Body of pancreas (tissue), 4 donors: ENCODE data around the gene KCNK2. TPM values are rescaled to one million over a fixed set of nuclear protein-coding genes. Genes with fewer than 3 reads are reported as not detected.

Source experiments
- ATAC-seq: fragments of 150-250 bp; one replicate; pipeline ENCODE4 v1.9.1; 2016
- DNase-seq, 4 donors: peaks; one replicate each; pipeline ENCODE4 v3.0.0-alpha.2; 2019
- H3K27ac ChIP-seq, 4 donors: fragments of 200-600 bp; sonication (generic); 1 replicate in 3 of 4; 2 replicates in 1 of 4; pipeline versions ENCODE4 v1.5.1 to v1.6.1; 2016 to 2019; ENCODE audit warnings: mild to moderate bottlenecking in 1 of 4, mixed read lengths in 1 of 4, moderate library complexity in 1 of 4
- H3K27me3 ChIP-seq, 2 donors: fragments of 200-600 bp; sonication (generic); one replicate each; pipeline ENCODE4 v1.6.0; 2016; ENCODE audit warnings: mild to moderate bottlenecking in 1 of 2
- H3K36me3 ChIP-seq, 2 donors: fragments of 200-600 bp; sonication (generic); replicated peaks in 1 of 2; 2 replicates each; pipeline ENCODE4 v1.5.1; 2016; ENCODE audit warnings: low read depth in 2 of 2; ENCODE audit not compliant: insufficient read depth in 1 of 2
- H3K4me1 ChIP-seq: fragments of 200-600 bp; sonication (generic); one replicate; pipeline ENCODE4 v1.6.0; 2016
- H3K4me3 ChIP-seq, 2 donors: fragments of 200-600 bp; sonication (generic); 1 replicate in 1 of 2; 2 replicates in 1 of 2; pipeline ENCODE4 v1.5.1; 2016 to 2019
- H3K9me3 ChIP-seq, 3 donors: fragments of 200-600 bp; sonication (generic); 1 replicate in 2 of 3; 2 replicates in 1 of 3; pipeline ENCODE4 v1.5.1; 2016
- POLR2A ChIP-seq, 3 donors: fragments of 450-650 bp; IDR thresholded peaks; one replicate each; pipeline ENCODE4 v1.6.1; 2016; ENCODE audit warnings: antibody characterized with exemption in 3 of 3, mild to moderate bottlenecking in 2 of 3
- WGBS, 2 donors: methylation state at CpG; one replicate each; pipeline ENCODE4 v1.1.5; 2017; 5-methylcytosine and 5-hydroxymethylcytosine counted together
- intact Hi-C: fragments of 100-400 bp; cut with DNase I; formaldehyde crosslinking; loops from one replicate; pipeline ENCODE4 v1.15.1; 2023
- total RNA-seq, 2 donors: library from RNA; depleted of rRNA; stranded (reverse); fragments of >200 nt; gene quantifications; one replicate each; pipeline ENCODE4 v1.1.0, GENCODE V29; 2016
- TF ChIP-seq, protein P1 (sequence below), 7 experiments: fragments of 450-650 bp in 4 of 7; fragments of 200-600 bp in 3 of 7; sonication (generic) in 3 of 7; IDR thresholded peaks; one replicate each; pipeline ENCODE4 v1.5.1; 2016 to 2019; ENCODE audit warnings: antibody characterized with exemption in 7 of 7

Gene KCNK2
- total RNA-seq, 2 donors from 2014 or later: 1.6 TPM; not detected in 1

GRCh38 chr1:215262106-215262505, 179.6 kb downstream of the KCNK2 start:
- ATAC-seq: no peak
- Histone ChIP-seq H3K27ac (no peak overlapping the region), H3K9me3 (no peaks in the 10 kb centered on the region), H3K4me3 (no peak overlapping the region), H3K4me1 (no peaks in the 10 kb centered on the region), H3K27me3 (no peaks in the 10 kb centered on the region), H3K36me3 (no peaks in the 10 kb centered on the region)
- no peak for TF ChIP-seq POLR2A (IDR thresholded peaks at IDR 0.05)
- TF ChIP-seq, protein P1, sequence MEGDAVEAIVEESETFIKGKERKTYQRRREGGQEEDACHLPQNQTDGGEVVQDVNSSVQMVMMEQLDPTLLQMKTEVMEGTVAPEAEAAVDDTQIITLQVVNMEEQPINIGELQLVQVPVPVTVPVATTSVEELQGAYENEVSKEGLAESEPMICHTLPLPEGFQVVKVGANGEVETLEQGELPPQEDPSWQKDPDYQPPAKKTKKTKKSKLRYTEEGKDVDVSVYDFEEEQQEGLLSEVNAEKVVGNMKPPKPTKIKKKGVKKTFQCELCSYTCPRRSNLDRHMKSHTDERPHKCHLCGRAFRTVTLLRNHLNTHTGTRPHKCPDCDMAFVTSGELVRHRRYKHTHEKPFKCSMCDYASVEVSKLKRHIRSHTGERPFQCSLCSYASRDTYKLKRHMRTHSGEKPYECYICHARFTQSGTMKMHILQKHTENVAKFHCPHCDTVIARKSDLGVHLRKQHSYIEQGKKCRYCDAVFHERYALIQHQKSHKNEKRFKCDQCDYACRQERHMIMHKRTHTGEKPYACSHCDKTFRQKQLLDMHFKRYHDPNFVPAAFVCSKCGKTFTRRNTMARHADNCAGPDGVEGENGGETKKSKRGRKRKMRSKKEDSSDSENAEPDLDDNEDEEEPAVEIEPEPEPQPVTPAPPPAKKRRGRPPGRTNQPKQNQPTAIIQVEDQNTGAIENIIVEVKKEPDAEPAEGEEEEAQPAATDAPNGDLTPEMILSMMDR (IDR thresholded peaks at IDR 0.05): no peak
- no peak for DNase-seq
- WGBS, 2 donors: 61 to 79% methylated on average over 1 of the region's 1 CpG
- intact Hi-C loops: no loop called here

GRCh38 chr1:215263636-215264035, 181.1 kb downstream of the KCNK2 start:
- H3K27me3 ChIP-seq: no peaks in the 10 kb centered on the region
- no peak overlapping the region for H3K27ac ChIP-seq
- DNase-seq (no peak), ATAC-seq (no peak)
- no peaks in the 10 kb centered on the region for H3K36me3 ChIP-seq
- TF ChIP-seq, protein P1 (IDR thresholded peaks at IDR 0.05): no peak
- TF ChIP-seq POLR2A (IDR thresholded peaks at IDR 0.05): no peak
- intact Hi-C loops: no loop called here
- 35 to 50% methylated on average over 1 of the region's 1 CpG for WGBS, 2 donors
- H3K4me3 ChIP-seq: no peak overlapping the region
- H3K4me1 ChIP-seq: no peaks in the 10 kb centered on the region
- H3K9me3 ChIP-seq: no peaks in the 10 kb centered on the region

DNA sequence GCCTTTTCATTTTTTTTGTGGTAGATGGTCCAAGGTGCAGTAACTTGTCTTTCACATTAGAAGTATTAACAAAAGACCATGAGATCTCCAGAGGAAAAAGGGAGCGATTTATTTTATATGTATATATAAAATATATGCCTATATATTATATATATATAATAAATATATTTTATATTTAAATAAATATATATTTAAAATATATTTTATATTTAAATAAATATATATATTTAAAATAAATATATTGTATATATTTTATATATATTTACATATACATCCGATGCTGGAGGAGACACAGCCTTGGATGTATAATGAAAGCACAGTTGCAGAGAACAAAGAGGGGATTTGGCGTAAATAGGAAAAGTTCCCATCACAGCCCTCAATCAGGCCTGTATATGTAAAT, 182.1 kb downstream of the KCNK2 start:
- intact Hi-C loops: no loop called here
- DNase-seq (no peak), ATAC-seq (no peak)
- H3K36me3 ChIP-seq: no peaks in the 10 kb centered on the region
- TF ChIP-seq, protein P1 (IDR thresholded peaks at IDR 0.05): no peak
- no peak for TF ChIP-seq POLR2A (IDR thresholded peaks at IDR 0.05)
- H3K4me3 ChIP-seq: no peak overlapping the region
- no peaks in the 10 kb centered on the region for H3K4me1 ChIP-seq
- no peaks in the 10 kb centered on the region for H3K27me3 ChIP-seq
- no peaks in the 10 kb centered on the region for H3K9me3 ChIP-seq
- H3K27ac ChIP-seq: no peak overlapping the region
- WGBS, 2 donors: 80 to 87% methylated on average over 3 of the region's 3 CpGs

DNA sequence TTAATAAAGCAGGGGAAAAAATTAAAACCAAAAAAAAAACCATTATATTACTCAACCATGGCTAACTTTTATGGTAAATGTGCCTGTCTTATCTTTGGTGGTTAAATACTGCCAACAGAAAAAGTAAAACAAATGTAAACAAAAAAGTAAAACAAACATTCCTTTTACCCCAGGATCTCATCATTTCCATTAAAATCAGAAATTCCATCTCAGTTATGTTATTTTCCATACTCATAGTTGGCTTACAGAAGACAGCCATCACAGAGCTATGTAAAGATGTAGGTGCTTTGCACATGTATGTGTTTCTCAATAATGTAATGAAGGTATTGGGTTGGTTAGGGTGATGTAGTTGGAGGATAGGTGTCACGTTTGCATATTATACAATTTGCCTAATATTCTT, 185.0 kb downstream of the KCNK2 start:
- Histone ChIP-seq H3K9me3 (no peaks in the 10 kb centered on the region), H3K4me1 (no peaks in the 10 kb centered on the region), H3K4me3 (no peak overlapping the region), H3K27ac (no peak overlapping the region), H3K36me3 (no peaks in the 10 kb centered on the region), H3K27me3 (no peaks in the 10 kb centered on the region)
- no peak for DNase-seq
- no peak for TF ChIP-seq POLR2A (IDR thresholded peaks at IDR 0.05)
- TF ChIP-seq, protein P1 (IDR thresholded peaks at IDR 0.05): no peak
- intact Hi-C loops: no loop called here
- 38 to 46% methylated on average over 1 of the region's 1 CpG for WGBS, 2 donors
- ATAC-seq: no peak

DNA sequence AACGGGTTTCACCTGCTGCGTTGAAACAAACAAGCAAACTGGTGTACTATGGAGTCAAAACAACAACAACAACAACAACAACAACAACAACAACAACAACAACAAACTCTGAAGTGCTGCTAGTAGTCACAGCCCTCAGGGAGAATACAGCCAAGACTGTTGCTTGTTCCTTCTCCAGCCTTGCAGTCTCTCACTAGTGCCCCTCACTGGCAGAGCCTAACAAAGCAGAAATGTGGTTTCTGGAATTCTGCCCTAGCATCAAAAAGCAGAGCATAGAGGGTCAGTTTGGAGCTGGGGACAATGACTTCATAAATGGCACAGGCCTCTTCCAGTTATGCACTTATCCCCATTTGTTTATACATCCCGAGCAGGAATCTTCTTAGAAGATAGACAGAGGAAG, 187.4 kb downstream of the KCNK2 start:
- TF ChIP-seq, protein P1 (IDR thresholded peaks at IDR 0.05): no peak
- TF ChIP-seq POLR2A (IDR thresholded peaks at IDR 0.05): no peak
- no peaks in the 10 kb centered on the region for H3K4me1 ChIP-seq
- DNase-seq (no peak), ATAC-seq (no peak)
- intact Hi-C loops: no loop called here
- H3K27me3 ChIP-seq: no peaks in the 10 kb centered on the region
- no peak overlapping the region for H3K4me3 ChIP-seq
- H3K27ac ChIP-seq: no peak overlapping the region
- WGBS, 2 donors: 26 to 32% methylated on average over 3 of the region's 3 CpGs
- H3K9me3 ChIP-seq: no peaks in the 10 kb centered on the region
- H3K36me3 ChIP-seq: no peaks in the 10 kb centered on the region
